Right lobe of liver (tissue), 6 donors: Measurements from ENCODE around the gene ATG5. TPM values are rescaled to one million over a fixed set of nuclear protein-coding genes. Genes with fewer than 3 reads are reported as not detected.

Experiments used
- ATAC-seq, 4 donors: fragments of 200-7000 bp; cut with Tn5 transposase; one replicate each; pipeline ENCODE4 v1.9.1; 2020; ENCODE audit warnings: mild to moderate bottlenecking in 4 of 4, moderate library complexity in 4 of 4
- DNase-seq, 3 donors: peaks; one replicate each; pipeline ENCODE4 v3.0.0-alpha.2; 2020
- H3K27ac ChIP-seq, 3 donors: fragments of 200-600 bp; one replicate each; pipeline ENCODE4 v1.8.0; 2022
- H3K27me3 ChIP-seq, 2 donors: fragments of 200-600 bp; one replicate each; pipeline ENCODE4 v1.8.0; 2022
- H3K36me3 ChIP-seq, 4 donors: fragments of 200-600 bp; sonication (generic) in 1 of 4; one replicate each; pipeline versions ENCODE4 v1.5.1 to v1.8.0; 2017 to 2022; ENCODE audit warnings: control low read depth in 1 of 4
- H3K4me1 ChIP-seq, 4 donors: fragments of 200-600 bp; sonication (generic) in 1 of 4; one replicate each; pipeline versions ENCODE4 v1.5.1 to v1.8.0; 2017 to 2022; ENCODE audit warnings: control low read depth in 1 of 4
- H3K4me3 ChIP-seq, 3 donors: fragments of 200-600 bp; one replicate each; pipeline ENCODE4 v1.8.0; 2022
- H3K9me3 ChIP-seq, 4 donors: fragments of 200-600 bp; sonication (generic) in 1 of 4; one replicate each; pipeline versions ENCODE4 v1.5.1 to v1.8.0; 2017 to 2022; ENCODE audit warnings: control low read depth in 1 of 4
- CTCF ChIP-seq, 4 donors: fragments of 200-600 bp in 3 of 4; fragments of 450-650 bp in 1 of 4; IDR thresholded peaks; one replicate each; pipeline versions ENCODE4 v1.5.1 to v1.8.0; 2016 to 2022; ENCODE audit warnings: antibody characterized with exemption in 4 of 4, mild to moderate bottlenecking in 2 of 4
- POLR2A ChIP-seq: fragments of 450-650 bp; IDR thresholded peaks from one replicate; pipeline ENCODE4 v1.6.1; 2017; ENCODE audit warnings: antibody characterized with exemption, mild to moderate bottlenecking
- WGBS: methylation state at CpG from one replicate; pipeline ENCODE4 v1.1.6; 2018; ENCODE audit warnings: low coverage, low lambda C conversion rate; ENCODE audit not compliant: insufficient coverage; ENCODE audit errors: missing lambda C conversion rate; 5-methylcytosine and 5-hydroxymethylcytosine counted together
- intact Hi-C, 2 donors: fragments of 100-400 bp; cut with DNase I; formaldehyde crosslinking; loops; one replicate each; pipeline versions ENCODE4 v1.11.2 to v1.14.1; 2022
- total RNA-seq, 6 experiments: library from RNA; depleted of rRNA in 2 of 6; stranded (reverse); fragments of >200 nt in 2 of 6; fragmentation: NEBNext Ultra II Directional in 3 of 6; extraction: Animal tissue kit (Norgen Biotek cat#: 25700) in 3 of 6; gene quantifications; one replicate each; pipeline versions ENCODE4 v1.1.0 to v1.2.4, GENCODE V29; 2016 to 2023
- donor health status: DM: no; HTN: yes; CAD: no.
- donor health status: DM: no; HTN: no; CAD: no.
- donor health status: DM: no; HTN: no; CAD: no.
- donor health status: DM: no; HTN: yes; CAD: no.
- donor health status: DM: no; HTN: yes; CAD: no.

Gene ATG5
- total RNA-seq, 6 experiments from 2014 or later: 12.8 to 27.8 (median 16.3) TPM

DNA sequence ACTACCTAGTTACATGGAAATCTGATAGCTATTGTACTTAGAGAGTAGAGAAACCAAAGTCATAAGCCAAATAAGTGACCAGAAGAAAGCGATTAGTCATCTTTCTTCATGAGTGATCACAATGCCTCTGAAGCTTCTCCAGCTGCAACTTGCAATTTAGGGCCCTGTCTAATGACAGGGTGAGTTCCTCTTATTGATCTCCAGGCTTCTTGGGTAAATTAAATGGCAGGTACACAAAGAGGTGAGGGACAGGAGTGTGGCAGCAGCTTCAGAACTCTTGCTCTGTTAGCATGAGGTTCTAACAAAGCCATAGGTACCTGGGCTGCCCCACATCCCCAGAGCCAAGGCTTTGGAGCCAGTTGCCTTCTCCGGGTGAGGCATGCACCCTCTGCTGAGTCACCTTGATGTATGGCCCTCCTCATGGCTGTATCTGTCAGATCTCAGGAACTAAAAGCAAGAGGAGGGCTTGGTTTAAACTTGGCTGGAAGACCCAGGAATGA, 178.7 kb downstream of the ATG5 start:
- WGBS: 100% methylated on average over 1 of the region's 2 CpGs
- DNase-seq: no peak

GRCh38 chr6:106145741-106146227, 179.8 kb downstream of the ATG5 start:
- WGBS: 17% methylated on average over 4 of the region's 7 CpGs
- intact Hi-C loops: no loop called here
- Histone ChIP-seq H3K27ac (no peak overlapping the region), H3K9me3 (no peaks in the 10 kb centered on the region), H3K36me3 (no peaks in the 10 kb centered on the region), H3K4me3 (no peak overlapping the region), H3K27me3 (no peaks in the 10 kb centered on the region), H3K4me1 (no peaks in the 10 kb centered on the region)
- ATAC-seq (no peak), DNase-seq (no peak)
- TF ChIP-seq CTCF (IDR thresholded peaks at IDR 0.05) (no peak), POLR2A (no peak)

More for the DNA sequence above, 178.7 kb downstream of the ATG5 start:
- Histone ChIP-seq H3K27ac (no peak overlapping the region), H3K36me3 (no peaks in the 10 kb centered on the region), H3K4me3 (no peak overlapping the region), H3K9me3 (no peaks in the 10 kb centered on the region), H3K4me1 (no peaks in the 10 kb centered on the region), H3K27me3 (no peaks in the 10 kb centered on the region)
- intact Hi-C loops: no loop called here
- TF ChIP-seq CTCF (IDR thresholded peaks at IDR 0.05): no peak
- no peak for TF ChIP-seq POLR2A
- no peak for ATAC-seq

DNA sequence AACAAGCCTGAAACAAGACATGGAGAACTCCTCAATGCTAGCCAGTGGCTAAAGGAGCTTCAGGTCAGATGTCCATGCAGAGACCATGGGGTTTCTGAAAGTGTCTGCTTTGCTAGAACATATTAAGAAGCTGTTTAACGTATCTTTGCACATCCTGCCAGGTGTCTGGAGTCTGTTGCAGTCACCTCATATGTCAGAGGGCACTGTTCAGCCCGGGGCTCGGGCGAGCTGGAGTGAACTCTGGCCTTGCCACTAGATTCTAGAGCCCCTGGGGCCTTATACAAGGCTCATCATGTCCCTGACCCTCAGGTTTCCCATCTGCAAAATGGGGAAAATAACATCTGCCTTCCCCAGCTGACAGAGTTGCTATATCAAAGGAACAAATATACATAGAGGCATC, 180.4 kb downstream of the ATG5 start:
- Histone ChIP-seq H3K9me3 (no peaks in the 10 kb centered on the region), H3K27ac (no peak overlapping the region), H3K4me1 (no peaks in the 10 kb centered on the region), H3K4me3 (no peak overlapping the region), H3K27me3 (no peaks in the 10 kb centered on the region), H3K36me3 (no peaks in the 10 kb centered on the region)
- DNase-seq (no peak), ATAC-seq (no peak)
- 20% methylated on average over 1 of the region's 4 CpGs for WGBS
- intact Hi-C loops: no loop called here
- TF ChIP-seq CTCF (IDR thresholded peaks at IDR 0.05): no peak
- no peak for TF ChIP-seq POLR2A

GRCh38 chr6:106143665-106144064, 181.9 kb downstream of the ATG5 start:
- H3K27ac ChIP-seq: no peak overlapping the region
- DNase-seq (no peak), ATAC-seq (peak in 1 of 4 donors; percentile 29)
- 85% methylated on average over 6 of the region's 12 CpGs for WGBS
- no peaks in the 10 kb centered on the region for H3K36me3 ChIP-seq
- H3K4me3 ChIP-seq: no peak overlapping the region
- intact Hi-C loops: no loop called here
- no peak for TF ChIP-seq CTCF (IDR thresholded peaks at IDR 0.05)
- TF ChIP-seq POLR2A: no peak
- no peaks in the 10 kb centered on the region for H3K9me3 ChIP-seq
- no peaks in the 10 kb centered on the region for H3K27me3 ChIP-seq
- H3K4me1 ChIP-seq: no peaks in the 10 kb centered on the region
